BJ (cell line): ENCODE results near the gene OTOP2. TPM values are rescaled to one million over a fixed set of nuclear protein-coding genes. Genes with fewer than 3 reads are reported as not detected.
A peak's percentile ranks its signal among the peaks of the same experiment; 100 is the strongest.
"Not testable (repeated sequence)": the region's sequence is repeated elsewhere in the genome, so short reads cannot be mapped to it uniquely, and the experiment has no call there.

Experiments used
- CTCF ChIA-PET: fragments of 350-600 bp; formaldehyde crosslinking; extraction: SDS; loops from one replicate; lab custom pipeline; 2021; ENCODE audit warnings: antibody characterized with exemption, inconsistent platforms; lab: Yijun Ruan, JAX
- POLR2A ChIA-PET: fragments of 300-600 bp; sonication (Branson Sonifier 250); formaldehyde crosslinking; extraction: SDS; loops from one replicate; lab custom pipeline; 2021; ENCODE audit warnings: antibody characterized with exemption; lab: Charles Lee
- DNase-seq: peaks from one replicate; pipeline ENCODE4 v3.0.0-alpha.2; 2011; ENCODE audit warnings: low read depth
- H3K27me3 ChIP-seq: 2 replicates; pipeline ENCODE4 v1.6.0; 2011; ENCODE audit warnings: low read length; ENCODE audit not compliant: control insufficient read depth, insufficient read depth
- H3K36me3 ChIP-seq: 2 replicates; pipeline ENCODE4 v1.5.1; 2011; ENCODE audit warnings: low read length; ENCODE audit not compliant: control insufficient read depth, insufficient read depth
- H3K4me3 ChIP-seq: 2 replicates; pipeline ENCODE4 v1.5.1; 2011; ENCODE audit warnings: low read depth, mild to moderate bottlenecking, control low read depth, low read length
- CTCF ChIP-seq: IDR thresholded peaks from 2 replicates; pipeline ENCODE4 v1.5.1; 2011; ENCODE audit warnings: low read depth, mild to moderate bottlenecking, control low read depth, inconsistent platforms, low read length, moderate library complexity; ENCODE audit not compliant: insufficient read depth
- polyA plus RNA-seq: library from polyadenylated mRNA; depleted of rRNA; stranded (reverse); fragments of >200 nt; gene quantifications from 2 replicates; pipeline ENCODE4 v1.2.3, GENCODE V29; 2011; rRNA removed

The OTOP2 gene
- polyA plus RNA-seq, 1 experiment: not detected

- peak overlapping the region; percentile 61 for H3K4me3 ChIP-seq
- CTCF ChIA-PET: interaction anchor here (0.9 to 2.5 kb wide), 4 partner anchors 9 to 149 kb away, joined by 3 to 15 read pairs (median 4); partner anchors contain the start of genes HID1 and NT5C
- DNase-seq: no peak
- H3K27me3 ChIP-seq: peaks cover 1% of the 10 kb centered on the region; the same call in 1 of the 2 replicates
- POLR2A ChIA-PET: interaction anchor here (0.6 to 0.9 kb wide), 2 partner anchors 30 to 34 kb away, joined by 3 to 10 read pairs; partner anchors contain the start of gene MRPL58
- no peaks in the 10 kb centered on the region for H3K36me3 ChIP-seq
- TF ChIP-seq CTCF: no peak
Measured at GRCh38 chr17:74981979-74982662, 58.0 kb downstream of the OTOP2 start.

GRCh38 chr17:74982663-74983313 is 58.7 kb downstream of the OTOP2 start:
- POLR2A ChIA-PET: interaction anchor here (0.6 to 0.9 kb wide), 2 partner anchors 29 to 33 kb away, joined by 3 to 10 read pairs; partner anchors contain the start of gene MRPL58
- CTCF ChIA-PET: interaction anchor here (0.5 to 2.5 kb wide), 6 partner anchors 9 to 148 kb away, joined by 3 to 15 read pairs (median 3); partner anchors contain the start of genes HID1 and NT5C
- not testable (repeated sequence) for H3K36me3 ChIP-seq, DNase-seq, H3K27me3 ChIP-seq
- H3K4me3 ChIP-seq: peak overlapping the region; percentile 61

Other genes with a start within 250 kb of the OTOP2 start
- gene CD300LF, start 211.3 kb upstream of the OTOP2 start, polyA plus RNA-seq: not detected in 2 replicates
- 0.06 and 0.12 TPM in 2 replicates for gene RAB37, start 187.0 kb upstream of the OTOP2 start, polyA plus RNA-seq
- 13.7 and 16.3 TPM in 2 replicates for gene NHERF1, start 175.6 kb upstream of the OTOP2 start, polyA plus RNA-seq
- 39.5 and 50.6 TPM in 2 replicates for gene NAT9, start 147.9 kb upstream of the OTOP2 start, polyA plus RNA-seq
- gene GRIN2C, start 64.4 kb upstream of the OTOP2 start, polyA plus RNA-seq: 0.04 TPM in 1 of 2 replicates, not detected in the other
- 20.2 and 38.0 TPM in 2 replicates for gene FDXR, start 51.3 kb upstream of the OTOP2 start, polyA plus RNA-seq
- gene FADS6, start 30.6 kb upstream of the OTOP2 start, polyA plus RNA-seq: not detected in 2 replicates
- not detected in 2 replicates for gene USH1G, start 1.0 kb upstream of the OTOP2 start, polyA plus RNA-seq
- not detected in 2 replicates for gene OTOP3, start 11.6 kb downstream of the OTOP2 start, polyA plus RNA-seq
- gene HID1, start 48.5 kb downstream of the OTOP2 start, polyA plus RNA-seq: 1.7 and 1.8 TPM in 2 replicates
- 12.5 and 19.6 TPM in 2 replicates for gene CDR2L, start 63.4 kb downstream of the OTOP2 start, polyA plus RNA-seq
- gene MRPL58, start 88.4 kb downstream of the OTOP2 start, polyA plus RNA-seq: 44.2 and 50.8 TPM in 2 replicates
- 160 and 304 TPM in 2 replicates for gene ATP5PD, start 122.7 kb downstream of the OTOP2 start, polyA plus RNA-seq
- gene KCTD2, start 123.0 kb downstream of the OTOP2 start, polyA plus RNA-seq: 23.5 and 28.0 TPM in 2 replicates
- gene SLC16A5, start 163.7 kb downstream of the OTOP2 start, polyA plus RNA-seq: 8.7 and 18.3 TPM in 2 replicates
- 5.7 and 6.9 TPM in 2 replicates for gene ARMC7, start 185.7 kb downstream of the OTOP2 start, polyA plus RNA-seq
- 38.3 and 61.8 TPM in 2 replicates for gene NT5C, start 207.5 kb downstream of the OTOP2 start, polyA plus RNA-seq
- gene JPT1, start 230.2 kb downstream of the OTOP2 start, polyA plus RNA-seq: 65.5 and 111 TPM in 2 replicates